GM12892 (cell line): ENCODE measurements around the gene GAB2.
"Not testable (repeated sequence)": the region's sequence is repeated elsewhere in the genome, so short reads cannot be mapped to it uniquely, and the experiment has no call there.

ENCODE experiments used
- DNase-seq: peaks from one replicate; pipeline ENCODE4 v3.0.0; 2011; ENCODE audit not compliant: insufficient read length
- FAIRE-seq: peaks from 2 replicates; lab custom pipeline; 2011; peaks lifted over from hg19 to GRCh38; lab: Jason Lieb, UNC
- POLR2A ChIP-seq: IDR thresholded peaks from 2 replicates; pipeline ENCODE4 v1.6.1; 2011; ENCODE audit warnings: low read depth, low read length, control low read depth
- POLR2AphosphoS5 ChIP-seq: IDR thresholded peaks from 2 replicates; pipeline ENCODE4 v1.6.1; 2011; ENCODE audit warnings: low read depth, low read length, control low read depth
- TAF1 ChIP-seq: IDR thresholded peaks from 2 replicates; pipeline ENCODE4 v1.6.1; 2011; ENCODE audit warnings: low read depth, mild to moderate bottlenecking, control low read depth, low read length, borderline replicate concordance

The GAB2 gene

GRCh38 chr11:78254268-78254667 lies 163.4 kb downstream of the GAB2 start:
- DNase-seq: no peak
- FAIRE-seq: no peak
- no peak for TF ChIP-seq POLR2A
- TF ChIP-seq TAF1: no peak
- no peak for TF ChIP-seq POLR2AphosphoS5

DNA sequence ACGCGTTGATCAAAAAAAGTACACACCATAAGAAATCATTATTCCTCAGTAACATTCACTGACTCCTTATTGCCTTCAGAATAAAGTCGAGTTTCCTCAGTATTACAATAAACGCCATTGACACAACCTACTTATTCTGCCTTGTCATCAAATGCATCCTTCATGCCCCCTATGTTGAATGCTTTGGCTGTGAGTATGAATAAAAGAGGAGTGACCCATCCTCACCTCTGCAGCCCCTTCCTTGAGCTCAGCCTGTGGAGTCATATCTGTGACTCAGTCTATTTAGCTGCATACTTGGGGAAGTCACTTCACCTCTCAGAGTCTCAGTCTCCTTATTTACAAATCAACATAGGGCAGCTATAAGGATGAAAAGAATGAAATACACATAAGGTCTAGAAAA lies 163.8 kb downstream of the GAB2 start:
- TF ChIP-seq POLR2AphosphoS5 (no peak), POLR2A (no peak), TAF1 (no peak)
- FAIRE-seq (no peak), DNase-seq (no peak)

GRCh38 chr11:78251083-78251775 lies 166.4 kb downstream of the GAB2 start:
- FAIRE-seq: no peak
- DNase-seq: no peak
- TF ChIP-seq POLR2A: no peak
- TF ChIP-seq POLR2AphosphoS5: no peak
- TF ChIP-seq TAF1: no peak

GRCh38 chr11:78250099-78250498 lies 167.5 kb downstream of the GAB2 start:
- DNase-seq: no peak
- no peak for TF ChIP-seq POLR2A
- FAIRE-seq: no peak

- FAIRE-seq: no peak
- DNase-seq: no peak
- TF ChIP-seq POLR2AphosphoS5 (no peak), TAF1 (no peak), POLR2A (no peak)
These were observed 168.7 kb downstream of the GAB2 start for GRCh38 chr11:78248903-78249302.

DNA sequence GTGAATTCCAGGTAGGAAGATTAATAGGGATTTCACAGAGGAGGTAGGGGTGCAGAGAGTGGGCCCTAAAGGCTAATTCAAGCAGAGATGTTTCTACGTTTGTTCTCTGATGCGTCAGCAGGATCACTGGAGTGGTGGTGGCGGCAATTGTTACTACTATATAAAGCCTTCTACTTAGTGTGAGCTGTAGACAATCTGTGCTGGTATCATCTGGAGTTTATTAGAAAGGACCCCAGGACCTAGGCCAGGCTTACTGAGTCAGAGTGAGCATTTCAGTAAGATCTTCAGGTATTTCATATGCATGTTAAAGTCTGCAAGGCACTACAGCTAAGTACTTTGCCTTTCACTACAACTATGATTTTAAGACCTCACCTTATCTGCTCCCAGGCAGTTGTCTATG lies 169.4 kb downstream of the GAB2 start:
- FAIRE-seq: no peak
- TF ChIP-seq POLR2AphosphoS5: no peak
- no peak for TF ChIP-seq TAF1
- no peak for TF ChIP-seq POLR2A
- DNase-seq: no peak

DNA sequence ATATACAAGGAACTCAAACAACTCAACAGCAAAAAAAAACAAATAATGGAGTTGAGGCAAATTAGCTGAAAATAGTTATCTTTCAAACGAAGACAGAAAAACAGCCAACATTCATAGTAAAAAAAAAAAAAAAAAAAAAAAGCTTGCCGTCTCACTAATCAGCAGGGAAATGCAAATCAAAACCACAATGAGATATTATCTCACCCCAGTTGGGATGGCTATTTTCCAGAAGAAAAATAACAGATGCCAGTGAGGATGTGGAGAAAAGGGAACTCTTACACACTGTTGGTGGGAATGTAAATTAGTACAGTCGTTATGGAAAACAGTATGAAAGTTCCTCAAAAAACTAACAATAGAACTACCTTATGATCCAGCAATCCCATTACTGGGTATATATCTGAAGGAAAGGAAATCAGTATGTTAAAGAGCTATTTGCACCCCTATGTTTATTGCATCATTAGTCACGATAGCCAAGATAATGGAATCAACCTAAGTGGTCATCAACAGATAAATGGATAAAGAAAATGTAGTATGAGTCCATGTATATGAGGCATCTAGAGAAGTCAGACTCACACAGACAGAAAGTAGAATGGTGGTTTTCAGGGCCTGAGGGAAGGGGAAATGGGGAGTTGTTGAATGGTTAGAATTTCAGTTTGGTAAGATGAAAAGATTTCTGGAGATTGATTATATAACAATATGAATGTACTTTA lies 172.9 kb downstream of the GAB2 start:
- FAIRE-seq (no peak), DNase-seq (no peak)
- no peak for TF ChIP-seq TAF1
- TF ChIP-seq POLR2AphosphoS5: no peak
- TF ChIP-seq POLR2A: no peak

DNA sequence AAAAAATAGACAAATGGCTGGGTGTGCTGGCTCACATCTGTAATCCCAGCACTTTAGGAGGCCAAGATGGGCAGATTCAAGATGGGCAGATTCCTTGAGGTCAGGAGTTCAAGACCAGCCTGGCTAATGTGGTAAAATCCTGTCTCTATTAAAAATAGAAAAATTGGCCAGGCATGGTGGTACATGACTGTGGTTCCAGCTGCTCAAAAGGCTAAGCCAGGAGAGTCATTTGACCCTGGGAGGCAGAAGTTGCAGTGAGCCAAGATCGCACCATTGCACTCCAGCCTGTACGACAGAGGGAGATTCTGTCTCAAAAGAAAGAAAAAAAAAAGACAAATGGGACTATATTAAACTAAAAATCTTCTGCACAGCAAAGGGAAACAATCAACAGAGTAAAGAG lies 173.5 kb downstream of the GAB2 start:
- no peak for FAIRE-seq
- no peak for DNase-seq
- TF ChIP-seq TAF1: no peak
- no peak for TF ChIP-seq POLR2AphosphoS5
- TF ChIP-seq POLR2A: no peak

DNA sequence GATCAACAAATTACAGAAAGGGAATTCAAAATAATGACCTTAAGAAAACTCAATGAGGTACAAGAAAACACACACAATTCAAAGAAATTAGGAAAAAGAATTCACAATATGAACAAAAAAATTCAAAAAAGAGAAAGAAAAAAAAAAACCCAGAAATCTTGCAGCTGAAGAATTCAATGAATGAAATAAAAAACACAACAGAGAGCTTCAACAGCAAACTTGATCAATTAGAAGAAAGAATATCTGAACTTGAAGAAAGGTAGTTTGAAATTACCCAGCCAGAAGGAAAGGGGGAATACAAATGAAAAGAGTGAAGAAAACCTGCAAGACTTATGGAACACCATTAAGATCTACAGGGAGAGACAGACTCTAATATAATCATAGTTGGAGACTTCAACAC lies 176.1 kb downstream of the GAB2 start:
- FAIRE-seq (no peak), DNase-seq (no peak)
- no peak for TF ChIP-seq POLR2A
- no peak for TF ChIP-seq POLR2AphosphoS5
- no peak for TF ChIP-seq TAF1

DNA sequence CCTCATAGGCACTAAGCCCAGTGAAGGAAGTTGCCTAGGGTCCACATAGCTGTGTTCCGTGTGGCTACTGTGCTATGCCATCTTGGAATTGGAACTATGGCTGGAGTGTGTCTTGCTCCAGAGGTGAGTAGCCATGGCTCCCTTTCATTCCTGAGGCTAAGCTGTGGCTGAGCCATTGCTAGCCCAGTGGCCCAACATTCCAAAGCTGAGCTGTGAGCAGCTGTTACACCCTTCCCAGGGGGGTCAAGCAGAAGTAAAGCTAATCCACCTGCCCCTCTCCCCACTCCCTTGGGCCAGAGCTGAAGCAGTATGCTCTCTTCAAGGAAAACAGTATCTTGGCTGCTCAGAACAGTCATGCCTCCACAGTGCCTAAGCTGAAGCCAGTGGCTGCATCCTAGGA lies 177.8 kb downstream of the GAB2 start:
- TF ChIP-seq POLR2A (no peak), TAF1 (no peak), POLR2AphosphoS5 (no peak)
- FAIRE-seq (no peak), DNase-seq (no peak)

GRCh38 chr11:78237293-78238046 lies 180.2 kb downstream of the GAB2 start:
- DNase-seq (no peak), FAIRE-seq (no peak)
- TF ChIP-seq POLR2A (no peak), POLR2AphosphoS5 (no peak), TAF1 (no peak)

- TF ChIP-seq POLR2AphosphoS5: no peak
- DNase-seq: no peak
- FAIRE-seq: no peak
These were observed 183.6 kb downstream of the GAB2 start for GRCh38 chr11:78234006-78234405.

DNA sequence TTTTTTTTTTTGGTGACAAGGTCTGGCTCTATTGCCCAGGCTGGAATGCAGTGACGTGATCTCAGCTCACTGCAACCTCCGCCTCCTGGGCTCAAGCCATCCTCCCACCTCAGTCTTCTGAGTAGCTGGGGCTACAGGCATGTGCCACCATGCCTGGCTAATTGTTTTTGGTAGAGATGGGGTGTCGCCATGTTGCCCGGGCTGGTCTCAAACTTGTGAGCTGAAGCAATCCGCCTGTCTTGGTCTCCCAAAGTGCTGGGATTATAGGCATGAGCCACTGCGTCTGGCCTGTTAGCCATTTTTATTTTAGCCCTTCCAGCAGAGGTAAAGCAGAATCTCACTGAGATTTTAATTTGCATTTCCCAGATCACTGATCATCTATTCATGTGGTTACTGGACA lies 184.6 kb downstream of the GAB2 start:
- not testable (repeated sequence) for FAIRE-seq, DNase-seq
